Spleen (tissue), 11 donors: ENCODE measurements around the gene ACTR3. TPM values are rescaled to one million over a fixed set of nuclear protein-coding genes. Genes with fewer than 3 reads are reported as not detected.

ENCODE experiments used
- DNase-seq: peaks from one replicate; pipeline ENCODE4 v3.0.0-alpha.2; 2020
- H3K27ac ChIP-seq, 8 donors: fragments of 200-600 bp; sonication (generic) in 7 of 8; 1 replicate in 4 of 8; 2 replicates in 4 of 8; pipeline versions ENCODE4 v1.5.0 to v1.8.0; 2016 to 2021; ENCODE audit warnings: inconsistent platforms in 4 of 8, mild to moderate bottlenecking in 4 of 8, moderate library complexity in 1 of 8
- H3K27me3 ChIP-seq, 7 donors: fragments of 200-600 bp; sonication (generic) in 6 of 7; replicated peaks in 1 of 7; 1 replicate in 4 of 7; 2 replicates in 3 of 7; pipeline versions ENCODE4 v1.5.0 to v1.8.0; 2016 to 2021; ENCODE audit warnings: inconsistent platforms in 3 of 7, mild to moderate bottlenecking in 1 of 7
- H3K36me3 ChIP-seq, 6 donors: fragments of 200-600 bp; sonication (generic) in 5 of 6; 1 replicate in 4 of 6; 2 replicates in 2 of 6; pipeline versions ENCODE4 v1.5.0 to v1.8.0; 2016 to 2021; ENCODE audit warnings: inconsistent platforms in 2 of 6
- H3K4me1 ChIP-seq, 6 donors: fragments of 200-600 bp; sonication (generic) in 5 of 6; 1 replicate in 3 of 6; 2 replicates in 3 of 6; pipeline versions ENCODE4 v1.5.0 to v1.8.0; 2016 to 2021; ENCODE audit warnings: inconsistent platforms in 3 of 6
- H3K4me3 ChIP-seq, 8 donors: fragments of 200-600 bp; sonication (generic) in 7 of 8; 1 replicate in 4 of 8; 2 replicates in 4 of 8; pipeline versions ENCODE4 v1.5.0 to v1.8.0; 2016 to 2021; ENCODE audit warnings: inconsistent platforms in 4 of 8, mild to moderate bottlenecking in 4 of 8, moderate library complexity in 2 of 8
- H3K9me3 ChIP-seq, 8 donors: fragments of 200-600 bp; sonication (generic) in 7 of 8; 1 replicate in 4 of 8; 2 replicates in 4 of 8; pipeline versions ENCODE4 v1.5.0 to v1.8.0; 2016 to 2021; ENCODE audit warnings: inconsistent platforms in 4 of 8
- POLR2A ChIP-seq, 3 donors: fragments of 450-650 bp; IDR thresholded peaks; one replicate each; pipeline ENCODE4 v1.5.1; 2017; ENCODE audit warnings: antibody characterized with exemption in 3 of 3, mild to moderate bottlenecking in 1 of 3
- POLR2AphosphoS5 ChIP-seq, 3 donors: sonication (generic); formaldehyde crosslinking; IDR thresholded peaks; one replicate each; pipeline ENCODE4 v1.5.1; 2017; ENCODE audit warnings: antibody characterized with exemption in 3 of 3
- WGBS, 5 donors: extraction: QIAGEN DNeasy Blood & Tissue Kit in 3 of 5; methylation state at CpG; one replicate each; pipeline versions ENCODE4 v1.1.5 to v1.1.7; 2013 to 2018; 5-methylcytosine and 5-hydroxymethylcytosine counted together
- intact Hi-C: fragments of 100-400 bp; cut with DNase I; formaldehyde crosslinking; loops from one replicate; pipeline ENCODE4 v1.15.0; 2023; ENCODE audit warnings: low total_unique reads
- polyA plus RNA-seq, 3 donors: library from polyadenylated mRNA; stranded (reverse); fragments of 200-250 nt; gene quantifications; one replicate each; pipeline ENCODE4 v1.2.1, GENCODE V29; 2013
- total RNA-seq, 7 donors: library from RNA; depleted of rRNA in 3 of 7; stranded (reverse); fragments of >200 nt in 3 of 7; fragmentation: NEBNext Ultra II Directional in 4 of 7; extraction: Animal tissue kit (Norgen Biotek cat#: 25700) in 4 of 7; gene quantifications; one replicate each; pipeline versions ENCODE4 v1.1.0 to v1.2.1, GENCODE V29; 2016 to 2021
- TF ChIP-seq, protein P1 (sequence below), 11 experiments: fragments of 200-600 bp in 7 of 11; fragments of 450-650 bp in 4 of 11; sonication (generic) in 4 of 11; IDR thresholded peaks in 8 of 11; conservative IDR thresholded peaks in 3 of 11; 1 replicate in 7 of 11; 2 replicates in 4 of 11; pipeline versions ENCODE4 v1.4.0 to v1.8.0; 2016 to 2021; ENCODE audit warnings: antibody characterized with exemption in 11 of 11, inconsistent platforms in 4 of 11, mild to moderate bottlenecking in 1 of 11
- donor health status: healthy with polysubstance abuse.
- donor health status: DM: no; HTN: no; CAD: no; lungs with moderate emphysema.
- donor health status: DM: no; HTN: no; CAD: no.
- donor health status: Bipolar disorder and iron deficiency.
- donor health status: healthy.
- donor health status: DM: no; HTN: no; CAD: no.
- donor health status: DM: yes; HTN: yes; CAD: no.

ACTR3 gene
- total and polyA plus RNA-seq, 10 donors = 75.5 to 488 (median 221) TPM

DNA sequence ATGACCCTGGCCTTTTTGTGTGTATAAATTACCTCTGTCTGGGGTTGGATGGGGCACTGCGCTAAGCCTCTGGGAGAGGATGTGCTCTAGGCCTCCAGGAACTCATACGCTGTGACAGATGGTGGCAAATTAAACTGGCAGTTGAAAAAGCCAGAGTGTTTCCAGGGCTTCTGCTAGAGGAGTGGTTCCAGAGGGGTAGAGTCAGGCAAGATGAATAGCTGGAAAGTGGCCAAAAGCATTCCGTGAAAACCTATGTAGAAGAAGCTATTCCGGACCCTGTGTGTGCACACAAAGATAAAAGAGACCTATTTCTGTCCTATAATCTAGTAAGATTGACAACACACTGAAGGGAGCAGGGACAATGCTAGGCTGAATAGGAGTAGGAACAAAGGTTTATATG lies 84.8 kb downstream of the ACTR3 start:
- Histone ChIP-seq H3K27me3 (no peaks in the 10 kb centered on the region), H3K4me1 (peaks cover 0 to 9% (median 0%) of the 10 kb centered on the region in 6 donors), H3K36me3 (peaks cover 0 to 84% (median 0%) of the 10 kb centered on the region in 6 donors), H3K4me3 (no peak overlapping the region), H3K27ac (no peak overlapping the region), H3K9me3 (peaks cover 0 to 8% (median 6%) of the 10 kb centered on the region in 8 donors)
- TF ChIP-seq POLR2A (IDR thresholded peaks at IDR 0.05) (no peak), POLR2AphosphoS5 (IDR thresholded peaks at IDR 0.05) (no peak)
- TF ChIP-seq, protein P1, sequence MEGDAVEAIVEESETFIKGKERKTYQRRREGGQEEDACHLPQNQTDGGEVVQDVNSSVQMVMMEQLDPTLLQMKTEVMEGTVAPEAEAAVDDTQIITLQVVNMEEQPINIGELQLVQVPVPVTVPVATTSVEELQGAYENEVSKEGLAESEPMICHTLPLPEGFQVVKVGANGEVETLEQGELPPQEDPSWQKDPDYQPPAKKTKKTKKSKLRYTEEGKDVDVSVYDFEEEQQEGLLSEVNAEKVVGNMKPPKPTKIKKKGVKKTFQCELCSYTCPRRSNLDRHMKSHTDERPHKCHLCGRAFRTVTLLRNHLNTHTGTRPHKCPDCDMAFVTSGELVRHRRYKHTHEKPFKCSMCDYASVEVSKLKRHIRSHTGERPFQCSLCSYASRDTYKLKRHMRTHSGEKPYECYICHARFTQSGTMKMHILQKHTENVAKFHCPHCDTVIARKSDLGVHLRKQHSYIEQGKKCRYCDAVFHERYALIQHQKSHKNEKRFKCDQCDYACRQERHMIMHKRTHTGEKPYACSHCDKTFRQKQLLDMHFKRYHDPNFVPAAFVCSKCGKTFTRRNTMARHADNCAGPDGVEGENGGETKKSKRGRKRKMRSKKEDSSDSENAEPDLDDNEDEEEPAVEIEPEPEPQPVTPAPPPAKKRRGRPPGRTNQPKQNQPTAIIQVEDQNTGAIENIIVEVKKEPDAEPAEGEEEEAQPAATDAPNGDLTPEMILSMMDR (IDR thresholded peaks at IDR 0.05 in 8 of 11, conservative IDR thresholded peaks at IDR 0.05 in 3 of 11) = no peak
- intact Hi-C loops = no loop called here
- 76 to 91% (median 80%) methylated on average over 4 of the region's 4 CpGs for WGBS, 5 donors
- DNase-seq = no peak

DNA sequence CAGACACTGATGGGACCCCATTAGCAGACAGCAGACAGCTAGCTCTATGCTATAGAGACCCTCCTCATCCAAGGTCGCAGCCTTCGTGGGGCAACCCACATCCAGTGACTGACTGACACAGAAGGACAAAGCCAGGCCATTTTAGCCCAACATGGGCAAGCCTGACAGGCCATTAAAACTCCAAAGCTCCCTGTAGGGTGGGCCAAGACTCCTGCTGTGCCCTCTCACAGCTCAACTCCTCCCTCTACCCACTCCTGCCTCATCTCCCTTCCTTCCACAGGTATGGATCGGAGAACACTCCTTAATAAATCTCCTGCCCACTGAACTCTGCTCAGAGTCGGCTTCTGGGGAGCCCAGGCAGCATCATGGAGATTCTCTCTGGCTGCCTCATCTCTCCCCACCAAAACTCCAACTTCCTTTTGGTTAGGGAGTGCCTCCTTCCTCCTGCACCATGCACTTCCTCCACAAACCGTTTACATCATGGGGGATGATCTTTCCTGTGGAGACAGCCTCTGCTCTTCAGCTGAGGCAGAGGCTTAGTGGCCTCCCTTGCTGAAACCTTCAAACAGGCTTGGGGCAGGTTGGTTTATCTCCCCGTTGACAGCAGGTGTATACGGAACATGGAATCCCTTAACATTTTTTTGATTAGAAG lies 86.5 kb downstream of the ACTR3 start:
- Histone ChIP-seq H3K27me3 (no peaks in the 10 kb centered on the region), H3K4me1 (peaks cover 0 to 9% (median 0%) of the 10 kb centered on the region in 6 donors), H3K27ac (no peak overlapping the region), H3K4me3 (no peak overlapping the region), H3K9me3 (peaks cover 0 to 13% (median 9%) of the 10 kb centered on the region in 8 donors), H3K36me3 (peaks cover 0 to 67% (median 0%) of the 10 kb centered on the region in 6 donors)
- no peak for DNase-seq
- TF ChIP-seq POLR2A (IDR thresholded peaks at IDR 0.05) (no peak), POLR2AphosphoS5 (IDR thresholded peaks at IDR 0.05) (peak in 1 of 3 donors; percentile 21)
- TF ChIP-seq, protein P1 (IDR thresholded peaks at IDR 0.05 in 8 of 11, conservative IDR thresholded peaks at IDR 0.05 in 3 of 11) = no peak
- WGBS, 5 donors = 77 to 83% (median 81%) methylated on average over 7 of the region's 7 CpGs
- intact Hi-C loops = no loop called here

DNA sequence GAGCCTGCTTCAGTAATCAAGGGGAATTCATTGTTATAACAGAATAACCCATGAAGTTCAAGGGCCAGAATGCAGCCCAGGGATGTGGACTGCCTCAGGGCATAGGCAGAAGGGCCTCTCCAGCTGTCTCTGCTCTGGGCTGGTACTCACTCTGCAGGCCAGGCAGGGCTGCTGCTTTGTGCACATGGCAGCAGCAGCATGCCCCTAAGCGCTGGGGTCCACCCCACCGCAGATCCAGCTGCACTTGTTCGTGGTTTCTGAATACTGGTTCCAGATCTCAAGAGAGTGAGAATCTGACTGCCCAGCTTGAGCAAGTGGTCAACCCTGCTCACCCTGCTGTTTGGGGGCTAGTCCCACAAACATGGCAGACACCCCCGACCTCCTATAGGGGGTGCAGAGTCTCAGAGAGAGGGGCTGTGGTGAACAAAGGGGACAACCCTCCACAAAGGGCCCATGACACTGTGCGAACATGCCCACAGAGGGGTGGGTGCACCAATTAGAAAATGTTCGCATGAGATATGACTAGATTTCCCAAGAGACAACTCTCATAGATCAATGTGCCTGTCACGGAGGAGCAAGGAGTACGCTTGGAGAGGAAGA lies 87.3 kb downstream of the ACTR3 start:
- TF ChIP-seq, protein P1 (IDR thresholded peaks at IDR 0.05 in 8 of 11, conservative IDR thresholded peaks at IDR 0.05 in 3 of 11) = no peak
- TF ChIP-seq POLR2AphosphoS5 (IDR thresholded peaks at IDR 0.05) = peak in 1 of 3 donors; percentile 55
- TF ChIP-seq POLR2A (IDR thresholded peaks at IDR 0.05) = no peak
- Histone ChIP-seq H3K9me3 (peaks cover 0 to 13% (median 9%) of the 10 kb centered on the region in 8 donors), H3K4me3 (no peak overlapping the region), H3K27ac (no peak overlapping the region), H3K4me1 (peaks cover 0 to 9% (median 0%) of the 10 kb centered on the region in 6 donors), H3K36me3 (peaks cover 0 to 60% (median 0%) of the 10 kb centered on the region in 6 donors), H3K27me3 (no peaks in the 10 kb centered on the region)
- WGBS, 5 donors = 89 to 95% (median 94%) methylated on average over 6 to 8 of the region's 8 CpGs
- intact Hi-C loops = no loop called here
- no peak for DNase-seq
